B cell (primary cell): ENCODE measurements around the gene CPNE9. TPM values are rescaled to one million over a fixed set of nuclear protein-coding genes. Genes with fewer than 3 reads are reported as not detected.

Experiments
- ATAC-seq: fragments of 200-7000 bp; cut with Tn5 transposase; one replicate; pipeline ENCODE4 v1.10.0; 2021; ENCODE audit warnings: low read depth, mild to moderate bottlenecking, moderate number of reproducible peaks, moderate library complexity
- CTCF ChIA-PET: fragments of 350-600 bp; sonication (Branson Sonifier 250); formaldehyde crosslinking; loops from one replicate; lab custom pipeline; 2021; ENCODE audit warnings: antibody characterized with exemption, inconsistent platforms; lab: Charles Lee
- POLR2A ChIA-PET: fragments of 350-600 bp; sonication (Branson Sonifier 250); formaldehyde crosslinking; loops from one replicate; lab custom pipeline; 2021; ENCODE audit warnings: antibody characterized with exemption; lab: Charles Lee
- DNase-seq: peaks from one replicate; pipeline ENCODE4 v3.0.0; 2013
- H2AFZ ChIP-seq: 2 replicates; pipeline ENCODE4 v1.6.1; 2012; ENCODE audit warnings: mild to moderate bottlenecking, low read depth, low read length; ENCODE audit not compliant: insufficient read depth, poor library complexity, severe bottlenecking
- H3K27ac ChIP-seq, 2 donors: 1 replicate in 1 of 2; 2 replicates in 1 of 2; pipeline ENCODE4 v1.5.1; 2012 to 2013; ENCODE audit warnings: low read length in 2 of 2, mild to moderate bottlenecking in 2 of 2, moderate library complexity in 1 of 2
- H3K27me3 ChIP-seq, 4 experiments: fragments of 200-600 bp in 1 of 4; sonication (generic) in 1 of 4; replicated peaks in 1 of 4; 1 replicate in 2 of 4; 2 replicates in 2 of 4; pipeline versions ENCODE4 v1.6.1 to v1.7.0; 2013 to 2016; ENCODE audit warnings: low read length in 3 of 4, mild to moderate bottlenecking in 2 of 4, mixed read lengths in 1 of 4, moderate library complexity in 1 of 4; ENCODE audit not compliant: insufficient read depth in 4 of 4, control insufficient read depth in 3 of 4; ENCODE audit errors: control extremely low read depth in 1 of 4
- H3K36me3 ChIP-seq, 2 experiments: replicated peaks in 1 of 2; 1 replicate in 1 of 2; 2 replicates in 1 of 2; pipeline versions ENCODE4 v1.6.1 to v1.7.1; 2013; ENCODE audit warnings: low read length in 1 of 2; ENCODE audit not compliant: insufficient read depth in 2 of 2, control insufficient read depth in 1 of 2; ENCODE audit errors: control extremely low read depth in 1 of 2, extremely low read depth in 1 of 2
- H3K4me1 ChIP-seq, 2 donors: fragments of 200-600 bp in 1 of 2; sonication (generic) in 1 of 2; 1 replicate in 1 of 2; 2 replicates in 1 of 2; pipeline versions ENCODE4 v1.5.1 to v1.6.1; 2013 to 2017; ENCODE audit warnings: low read length in 2 of 2; ENCODE audit not compliant: control insufficient read depth in 2 of 2, insufficient read depth in 2 of 2
- H3K4me2 ChIP-seq: replicated peaks from 2 replicates; pipeline ENCODE3; 2012; ENCODE audit warnings: mild to moderate bottlenecking, low read depth, low read length; ENCODE audit not compliant: poor library complexity, severe bottlenecking
- H3K4me3 ChIP-seq, 5 experiments: fragments of 200-600 bp in 1 of 5; sonication (generic) in 1 of 5; 1 replicate in 3 of 5; 2 replicates in 2 of 5; pipeline versions ENCODE4 v1.5.1 to v1.7.0; 2011 to 2016; ENCODE audit warnings: low read length in 4 of 5, mild to moderate bottlenecking in 4 of 5, low read depth in 2 of 5, control low read depth in 1 of 5, moderate library complexity in 1 of 5; ENCODE audit not compliant: insufficient read depth in 1 of 5; ENCODE audit errors: control extremely low read depth in 1 of 5, extremely low read depth in 1 of 5
- H3K79me2 ChIP-seq: fragments of 200-600 bp; sonication (generic); one replicate; pipeline ENCODE4 v1.6.0; 2016; ENCODE audit warnings: low read length; ENCODE audit not compliant: control insufficient read depth, insufficient read depth
- H3K9ac ChIP-seq: fragments of 200-600 bp; sonication (generic); 2 replicates; pipeline ENCODE4 v1.6.1; 2017; ENCODE audit warnings: mild to moderate bottlenecking, low read length, moderate library complexity
- H3K9me3 ChIP-seq, 3 donors: one replicate each; pipeline versions ENCODE4 v1.6.1 to v1.7.1; 2013; ENCODE audit warnings: low read length in 2 of 3; ENCODE audit not compliant: control insufficient read depth in 2 of 3, insufficient read depth in 1 of 3; ENCODE audit errors: control extremely low read depth in 1 of 3
- H4K20me1 ChIP-seq: 2 replicates; pipeline ENCODE4 v1.6.0; 2012; ENCODE audit warnings: mild to moderate bottlenecking, low read length; ENCODE audit not compliant: insufficient read depth, control insufficient read depth, poor library complexity, severe bottlenecking
- H3K27ac Mint-ChIP-seq: one replicate; pipeline ENCODE4 v1.8.0; 2021; ENCODE audit warnings: mixed read lengths
- H3K27me3 Mint-ChIP-seq: one replicate; pipeline ENCODE4 v1.8.0; 2021; ENCODE audit warnings: mixed read lengths
- H3K4me1 Mint-ChIP-seq: one replicate; pipeline ENCODE4 v1.8.0; 2021; ENCODE audit warnings: mixed read lengths
- H3K4me3 Mint-ChIP-seq: one replicate; pipeline ENCODE4 v1.8.0; 2021; ENCODE audit warnings: mixed read lengths
- H3K9me3 Mint-ChIP-seq: one replicate; pipeline ENCODE4 v1.8.0; 2022; ENCODE audit warnings: mixed read lengths; ENCODE audit not compliant: insufficient read depth
- EZH2 ChIP-seq: IDR thresholded peaks from 2 replicates; pipeline ENCODE4 v1.6.1; 2012; ENCODE audit warnings: borderline replicate concordance, low read depth, mild to moderate bottlenecking, moderate library complexity, low read length; ENCODE audit not compliant: insufficient read depth, poor library complexity, severe bottlenecking
- WGBS: methylation state at CpG from one replicate; pipeline ENCODE4 v1.1.5; 2013; ENCODE audit warnings: missing lambda C conversion rate; ENCODE audit not compliant: insufficient coverage; 5-methylcytosine and 5-hydroxymethylcytosine counted together
- intact Hi-C: fragments of 100-400 bp; cut with micrococcal nuclease; formaldehyde crosslinking; loops from one replicate; pipeline ENCODE4 v1.10.0; 2022
- polyA plus RNA-seq: library from polyadenylated mRNA; depleted of rRNA; stranded (reverse); fragments of >200 nt; gene quantifications from 2 replicates; pipeline ENCODE4 v1.2.3, GENCODE V29; 2012
- total RNA-seq, 2 donors: library from RNA; stranded (reverse); fragments of 120-200 nt in 1 of 2; gene quantifications; 1 replicate in 1 of 2; 2 replicates in 1 of 2; pipeline versions ENCODE4 v1.2.3 to v1.2.4, GENCODE V29; 2013 to 2022
- TF ChIP-seq, protein P1 (sequence below): fragments of 200-600 bp; IDR thresholded peaks from one replicate; pipeline ENCODE4 v1.8.0; 2022; ENCODE audit warnings: antibody characterized with exemption, mild to moderate bottlenecking

The CPNE9 gene
- total and polyA plus RNA-seq, 2 donors (not counting 1 experiment from before 2014, with no cell fraction given): 0.30 to 0.37 TPM

DNA sequence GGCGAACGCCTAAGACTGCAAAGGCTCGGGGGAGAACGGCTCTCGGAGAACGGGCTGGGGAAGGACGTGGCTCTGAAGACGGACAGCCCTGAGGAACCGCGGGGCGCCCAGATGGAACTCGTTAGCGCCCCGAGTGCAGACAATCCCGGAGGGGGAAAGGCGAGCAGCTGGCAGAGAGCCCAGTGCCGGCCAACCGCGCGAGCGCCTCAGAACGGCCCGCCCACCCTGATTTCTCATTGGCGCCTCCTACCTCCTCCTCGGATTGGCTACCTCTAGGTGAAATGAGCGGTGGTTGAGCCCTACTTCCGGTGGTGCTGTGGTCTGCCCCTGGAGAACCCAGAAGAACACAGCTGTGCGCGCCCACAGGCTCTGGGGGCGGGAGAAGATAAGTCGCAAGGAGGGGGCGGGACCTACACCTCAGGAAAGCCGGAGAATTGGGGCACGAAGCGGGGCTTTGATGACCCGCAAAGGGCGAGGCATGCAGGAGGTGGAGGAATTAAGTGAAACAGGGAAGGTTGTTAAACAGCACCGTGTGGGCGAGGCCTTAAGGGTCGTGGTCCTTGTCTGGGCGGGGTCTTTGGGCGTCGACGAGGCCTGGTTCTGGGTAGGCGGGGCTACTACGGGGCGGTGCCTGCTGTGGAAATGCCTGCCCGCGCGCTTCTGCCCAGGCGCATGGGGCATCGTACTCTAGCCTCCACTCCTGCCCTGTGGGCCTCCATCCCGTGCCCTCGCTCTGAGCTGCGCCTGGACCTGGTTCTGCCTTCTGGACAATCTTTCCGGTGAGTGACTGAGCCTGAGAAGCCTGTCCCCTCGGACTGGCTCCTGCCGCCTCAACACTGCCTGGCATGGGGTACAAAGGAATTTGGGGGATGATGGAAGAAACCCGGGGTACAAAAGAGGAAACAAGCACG lies 46.3 kb downstream of the CPNE9 start, which contains the start of gene OGG1:
Gene OGG1, plus strand, starts transcription at position 308 of the 911 bp plus-strand sequence. Its CDS starts 335 bp downstream, at position 643.
- peaks cover 7% of the 10 kb centered on the region for H4K20me1 ChIP-seq
- H2AFZ ChIP-seq: peak within 1 kb of the TSS; percentile 89
- H3K9me3 ChIP-seq: no peaks in the 10 kb centered on the region
- peaks cover 6 to 45% of the 10 kb centered on the region in 2 experiments for H3K36me3 ChIP-seq
- no peaks in the 10 kb centered on the region for H3K27me3 ChIP-seq
- ChIA-PET CTCF (interaction anchor here (0.7 to 3.2 kb wide), 7 partner anchors 12 to 59 kb away, joined by 3 to 25 read pairs (median 4); partner anchors contain the start of genes ARPC4 and BRPF1), POLR2A (interaction anchor here (0.6 to 3.3 kb wide), 12 partner anchors 13 to 500 kb away, joined by 3 to 39 read pairs (median 7); partner anchors contain the start of genes ARPC4, BRPF1, CAMK1 and CRELD1)
- peak within 1 kb of the TSS; percentile 53 to 87 (median 80) for H3K4me3 ChIP-seq
- intact Hi-C loops: loop anchor here (1.0 to 10.0 kb wide), 6 partner anchors 19 to 235 kb away; partner anchors contain the start of genes BRPF1, EMC3, MTMR14 and TADA3
- peak within 1 kb of the TSS; percentile 58 to 64 for H3K27ac ChIP-seq
- peaks cover 31 to 36% of the 10 kb centered on the region in 2 donors for H3K4me1 ChIP-seq
- Mint-ChIP-seq H3K9me3 (no peaks in the 10 kb centered on the region), H3K27me3 (no peaks in the 10 kb centered on the region), H3K4me3 (peak within 1 kb of the TSS; percentile 92), H3K27ac (peak within 1 kb of the TSS; percentile 94), H3K4me1 (peaks cover 49% of the 10 kb centered on the region)
- WGBS: under 1% methylated on average over 57 of the region's 60 CpGs
- ATAC-seq (peak; percentile 90), DNase-seq (peak; percentile 98)
- peak within 1 kb of the TSS; percentile 77 for H3K9ac ChIP-seq
- H3K4me2 ChIP-seq: peak within 1 kb of the TSS; percentile 91
- peaks cover 21% of the 10 kb centered on the region for H3K79me2 ChIP-seq
- no peak for TF ChIP-seq EZH2
- TF ChIP-seq, protein P1, sequence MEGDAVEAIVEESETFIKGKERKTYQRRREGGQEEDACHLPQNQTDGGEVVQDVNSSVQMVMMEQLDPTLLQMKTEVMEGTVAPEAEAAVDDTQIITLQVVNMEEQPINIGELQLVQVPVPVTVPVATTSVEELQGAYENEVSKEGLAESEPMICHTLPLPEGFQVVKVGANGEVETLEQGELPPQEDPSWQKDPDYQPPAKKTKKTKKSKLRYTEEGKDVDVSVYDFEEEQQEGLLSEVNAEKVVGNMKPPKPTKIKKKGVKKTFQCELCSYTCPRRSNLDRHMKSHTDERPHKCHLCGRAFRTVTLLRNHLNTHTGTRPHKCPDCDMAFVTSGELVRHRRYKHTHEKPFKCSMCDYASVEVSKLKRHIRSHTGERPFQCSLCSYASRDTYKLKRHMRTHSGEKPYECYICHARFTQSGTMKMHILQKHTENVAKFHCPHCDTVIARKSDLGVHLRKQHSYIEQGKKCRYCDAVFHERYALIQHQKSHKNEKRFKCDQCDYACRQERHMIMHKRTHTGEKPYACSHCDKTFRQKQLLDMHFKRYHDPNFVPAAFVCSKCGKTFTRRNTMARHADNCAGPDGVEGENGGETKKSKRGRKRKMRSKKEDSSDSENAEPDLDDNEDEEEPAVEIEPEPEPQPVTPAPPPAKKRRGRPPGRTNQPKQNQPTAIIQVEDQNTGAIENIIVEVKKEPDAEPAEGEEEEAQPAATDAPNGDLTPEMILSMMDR: no peak
